ENCODE measurements around the gene FOXF1. TPM values are rescaled to one million over a fixed set of nuclear protein-coding genes. Genes with fewer than 3 reads are reported as not detected.

The FOXF1 gene
- total and polyA plus RNA-seq, 2 of the 13 experiments (the other 11 are each of a cell fraction or from before 2014, with no cell fraction given): not detected

DNA sequence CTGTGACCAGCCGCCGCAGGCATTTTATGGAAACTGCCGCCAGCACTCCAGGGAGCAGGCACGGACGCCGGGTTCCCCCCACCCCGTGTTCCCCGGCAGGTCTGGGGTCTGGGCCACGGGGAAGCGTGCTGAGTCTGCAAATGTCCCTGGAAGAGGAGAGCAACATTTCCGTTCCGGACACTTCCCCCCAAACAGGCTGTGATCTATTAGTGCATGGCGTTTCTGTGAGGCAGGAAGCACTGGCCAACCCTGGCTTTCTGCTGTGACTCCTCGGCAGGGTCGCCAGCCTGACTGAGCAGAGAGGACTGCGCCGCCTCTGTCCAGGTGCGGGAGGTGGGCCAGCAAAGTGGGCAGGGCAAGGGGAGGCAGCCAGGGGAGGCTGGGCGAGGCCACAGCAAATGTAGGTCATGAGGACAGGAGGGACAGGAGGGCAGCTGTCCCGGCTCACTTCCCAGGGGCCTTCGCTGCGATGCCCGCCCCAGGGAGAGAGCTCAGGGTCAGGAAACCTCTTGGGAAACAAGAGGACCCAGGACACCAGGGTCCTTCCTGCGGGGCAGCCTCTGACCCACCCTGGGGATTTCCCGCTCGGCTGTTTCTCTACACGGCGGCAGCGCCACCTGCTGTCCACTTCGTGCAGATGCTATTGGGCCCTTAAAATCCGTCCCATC, 9.5 kb downstream of the FOXF1 start (continued):
- TF ChIP-seq MTERF4 (CRISPR knock-in tag; IDR thresholded peaks at IDR 0.05) (no peak), HOXA3 (CRISPR knock-in tag; IDR thresholded peaks at IDR 0.05) (no peak), PHF8 (CRISPR knock-in tag; IDR thresholded peaks at IDR 0.05) (no peak), LCORL (IDR thresholded peaks at IDR 0.05) (no peak), LCORL (CRISPR knock-in tag; IDR thresholded peaks at IDR 0.05) (0 out of 2 replicates have a peak, but pooled peaks have one; percentile 33), SRY (CRISPR knock-in tag; IDR thresholded peaks at IDR 0.05) (no peak), HDAC2 (CRISPR knock-in tag; IDR thresholded peaks at IDR 0.05) (no peak), RNF2 (conservative IDR thresholded peaks at IDR 0.05; ENCODE audit: low read depth) (no peak), ZNF205 (CRISPR knock-in tag; IDR thresholded peaks at IDR 0.05) (no peak), SIN3B (IDR thresholded peaks at IDR 0.05; ENCODE audit: low read length) (no peak), ZNF260 (CRISPR knock-in tag; IDR thresholded peaks at IDR 0.05; ENCODE audit: borderline replicate concordance, low read depth) (no peak), SP4 (CRISPR knock-in tag; IDR thresholded peaks at IDR 0.05) (no peak), CBX1 (IDR thresholded peaks at IDR 0.05; ENCODE audit: low read depth) (no peak), NFKB2 (CRISPR knock-in tag; IDR thresholded peaks at IDR 0.05; ENCODE audit: borderline replicate concordance) (peak; percentile 49; the same call in 1 of the 2 replicates)
- TF ChIP-seq, protein P1, sequence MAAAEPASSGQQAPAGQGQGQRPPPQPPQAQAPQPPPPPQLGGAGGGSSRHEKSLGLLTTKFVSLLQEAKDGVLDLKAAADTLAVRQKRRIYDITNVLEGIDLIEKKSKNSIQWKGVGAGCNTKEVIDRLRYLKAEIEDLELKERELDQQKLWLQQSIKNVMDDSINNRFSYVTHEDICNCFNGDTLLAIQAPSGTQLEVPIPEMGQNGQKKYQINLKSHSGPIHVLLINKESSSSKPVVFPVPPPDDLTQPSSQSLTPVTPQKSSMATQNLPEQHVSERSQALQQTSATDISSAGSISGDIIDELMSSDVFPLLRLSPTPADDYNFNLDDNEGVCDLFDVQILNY (CRISPR knock-in tag; conservative IDR thresholded peaks at IDR 0.05): no peak
- TF ChIP-seq, protein P2, sequence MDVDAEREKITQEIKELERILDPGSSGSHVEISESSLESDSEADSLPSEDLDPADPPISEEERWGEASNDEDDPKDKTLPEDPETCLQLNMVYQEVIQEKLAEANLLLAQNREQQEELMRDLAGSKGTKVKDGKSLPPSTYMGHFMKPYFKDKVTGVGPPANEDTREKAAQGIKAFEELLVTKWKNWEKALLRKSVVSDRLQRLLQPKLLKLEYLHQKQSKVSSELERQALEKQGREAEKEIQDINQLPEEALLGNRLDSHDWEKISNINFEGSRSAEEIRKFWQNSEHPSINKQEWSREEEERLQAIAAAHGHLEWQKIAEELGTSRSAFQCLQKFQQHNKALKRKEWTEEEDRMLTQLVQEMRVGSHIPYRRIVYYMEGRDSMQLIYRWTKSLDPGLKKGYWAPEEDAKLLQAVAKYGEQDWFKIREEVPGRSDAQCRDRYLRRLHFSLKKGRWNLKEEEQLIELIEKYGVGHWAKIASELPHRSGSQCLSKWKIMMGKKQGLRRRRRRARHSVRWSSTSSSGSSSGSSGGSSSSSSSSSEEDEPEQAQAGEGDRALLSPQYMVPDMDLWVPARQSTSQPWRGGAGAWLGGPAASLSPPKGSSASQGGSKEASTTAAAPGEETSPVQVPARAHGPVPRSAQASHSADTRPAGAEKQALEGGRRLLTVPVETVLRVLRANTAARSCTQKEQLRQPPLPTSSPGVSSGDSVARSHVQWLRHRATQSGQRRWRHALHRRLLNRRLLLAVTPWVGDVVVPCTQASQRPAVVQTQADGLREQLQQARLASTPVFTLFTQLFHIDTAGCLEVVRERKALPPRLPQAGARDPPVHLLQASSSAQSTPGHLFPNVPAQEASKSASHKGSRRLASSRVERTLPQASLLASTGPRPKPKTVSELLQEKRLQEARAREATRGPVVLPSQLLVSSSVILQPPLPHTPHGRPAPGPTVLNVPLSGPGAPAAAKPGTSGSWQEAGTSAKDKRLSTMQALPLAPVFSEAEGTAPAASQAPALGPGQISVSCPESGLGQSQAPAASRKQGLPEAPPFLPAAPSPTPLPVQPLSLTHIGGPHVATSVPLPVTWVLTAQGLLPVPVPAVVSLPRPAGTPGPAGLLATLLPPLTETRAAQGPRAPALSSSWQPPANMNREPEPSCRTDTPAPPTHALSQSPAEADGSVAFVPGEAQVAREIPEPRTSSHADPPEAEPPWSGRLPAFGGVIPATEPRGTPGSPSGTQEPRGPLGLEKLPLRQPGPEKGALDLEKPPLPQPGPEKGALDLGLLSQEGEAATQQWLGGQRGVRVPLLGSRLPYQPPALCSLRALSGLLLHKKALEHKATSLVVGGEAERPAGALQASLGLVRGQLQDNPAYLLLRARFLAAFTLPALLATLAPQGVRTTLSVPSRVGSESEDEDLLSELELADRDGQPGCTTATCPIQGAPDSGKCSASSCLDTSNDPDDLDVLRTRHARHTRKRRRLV (CRISPR knock-in tag; IDR thresholded peaks at IDR 0.05): no peak
- TF ChIP-seq, protein P3, sequence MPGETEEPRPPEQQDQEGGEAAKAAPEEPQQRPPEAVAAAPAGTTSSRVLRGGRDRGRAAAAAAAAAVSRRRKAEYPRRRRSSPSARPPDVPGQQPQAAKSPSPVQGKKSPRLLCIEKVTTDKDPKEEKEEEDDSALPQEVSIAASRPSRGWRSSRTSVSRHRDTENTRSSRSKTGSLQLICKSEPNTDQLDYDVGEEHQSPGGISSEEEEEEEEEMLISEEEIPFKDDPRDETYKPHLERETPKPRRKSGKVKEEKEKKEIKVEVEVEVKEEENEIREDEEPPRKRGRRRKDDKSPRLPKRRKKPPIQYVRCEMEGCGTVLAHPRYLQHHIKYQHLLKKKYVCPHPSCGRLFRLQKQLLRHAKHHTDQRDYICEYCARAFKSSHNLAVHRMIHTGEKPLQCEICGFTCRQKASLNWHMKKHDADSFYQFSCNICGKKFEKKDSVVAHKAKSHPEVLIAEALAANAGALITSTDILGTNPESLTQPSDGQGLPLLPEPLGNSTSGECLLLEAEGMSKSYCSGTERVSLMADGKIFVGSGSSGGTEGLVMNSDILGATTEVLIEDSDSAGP (CRISPR knock-in tag; IDR thresholded peaks at IDR 0.05; ENCODE audit: borderline replicate concordance): peak; percentile 38; the same call in 1 of the 2 replicates
- TF ChIP-seq, protein P4, sequence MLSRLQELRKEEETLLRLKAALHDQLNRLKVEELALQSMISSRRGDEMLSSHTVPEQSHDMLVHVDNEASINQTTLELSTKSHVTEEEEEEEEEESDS (CRISPR knock-in tag; IDR thresholded peaks at IDR 0.05; ENCODE audit: borderline replicate concordance): no peak

Data from HepG2 (cell line).